ENCODE results near the gene RNF213.

Gene RNF213

DNA sequence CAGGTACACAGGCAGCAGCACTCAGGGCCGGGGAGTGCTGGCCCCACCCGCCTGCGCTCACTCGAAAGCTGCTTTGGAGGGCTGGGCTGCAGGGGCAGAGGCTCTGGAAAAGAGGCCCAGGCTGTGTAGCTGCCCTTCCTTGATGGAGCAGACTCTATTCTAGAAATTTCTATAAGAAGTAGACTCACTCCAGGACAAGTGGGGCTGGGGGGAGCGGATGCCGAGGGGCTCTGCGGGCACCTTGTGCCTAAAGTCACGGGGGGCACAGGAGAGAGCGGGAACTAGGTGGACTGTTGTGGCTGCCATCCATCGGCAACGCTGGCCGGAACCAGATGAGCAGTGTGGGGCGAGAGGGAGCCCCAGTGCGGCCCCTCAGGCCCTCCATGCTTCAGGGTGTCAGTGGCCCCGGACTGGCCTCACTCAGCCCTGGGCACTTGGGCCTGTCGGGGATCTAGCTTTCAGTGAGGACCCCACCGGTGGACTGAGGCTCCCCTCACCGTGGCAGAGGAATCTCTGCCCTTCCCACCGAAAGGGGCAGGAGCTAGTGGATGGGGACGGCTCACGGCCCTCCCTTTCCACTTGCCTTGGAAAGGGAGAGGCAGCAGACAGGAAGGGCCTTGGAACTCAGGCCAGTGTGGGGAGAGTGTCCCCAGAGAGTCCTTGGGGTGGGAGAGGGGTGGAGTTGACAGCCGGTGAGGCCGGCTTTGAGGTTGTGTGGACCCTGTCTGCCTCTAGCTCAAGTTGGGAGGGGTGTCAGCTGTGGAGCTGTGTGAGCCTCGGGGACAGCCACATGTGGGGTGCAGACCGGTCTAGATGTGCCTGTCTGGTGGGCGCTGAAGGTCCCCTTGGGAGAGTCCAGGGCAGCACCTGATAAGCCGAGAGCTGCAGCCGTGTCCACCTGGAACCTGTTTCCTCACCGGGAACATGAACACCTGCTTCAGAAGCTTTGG is 170.9 kb downstream of the RNF213 start:
- no peak for TF ChIP-seq GATA2 (IDR thresholded peaks at IDR 0.05; ENCODE audit: low read depth, low read length)
- TF ChIP-seq GATA3 (IDR thresholded peaks at IDR 0.05; ENCODE audit: low read depth, low read length) = no peak

DNA sequence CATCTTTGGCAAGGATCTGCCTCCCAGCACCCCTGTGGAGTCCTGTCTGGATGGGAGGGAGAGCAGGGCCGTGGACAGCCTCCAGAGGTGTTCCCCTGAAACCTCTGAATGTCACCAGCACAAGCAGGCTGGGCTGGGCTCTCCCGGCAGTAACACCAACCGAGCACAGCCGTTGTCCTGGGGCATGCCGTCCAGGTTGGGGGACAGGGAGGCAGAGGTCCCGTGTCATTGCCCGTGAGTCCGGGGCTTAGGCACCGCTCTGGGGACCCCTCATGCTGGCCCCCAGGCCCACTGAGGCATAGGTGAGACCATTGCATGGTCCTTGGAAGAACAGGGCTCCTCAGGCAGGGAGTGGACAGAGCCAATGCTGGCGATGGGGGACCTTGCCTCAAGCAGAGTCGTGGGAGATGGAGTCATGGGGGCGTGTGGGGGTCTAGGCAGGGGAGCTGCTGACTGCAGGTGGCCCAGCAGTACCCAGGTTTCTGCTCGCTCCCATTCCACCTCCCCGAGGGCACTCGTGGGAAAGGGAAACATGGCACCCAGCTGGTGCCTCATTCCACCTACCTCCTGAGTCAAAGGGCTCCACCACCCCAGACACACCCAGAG is 171.8 kb downstream of the RNF213 start:
- TF ChIP-seq GATA3 (IDR thresholded peaks at IDR 0.05; ENCODE audit: low read depth, low read length) (no peak), GATA2 (IDR thresholded peaks at IDR 0.05; ENCODE audit: low read depth, low read length) (no peak)

DNA sequence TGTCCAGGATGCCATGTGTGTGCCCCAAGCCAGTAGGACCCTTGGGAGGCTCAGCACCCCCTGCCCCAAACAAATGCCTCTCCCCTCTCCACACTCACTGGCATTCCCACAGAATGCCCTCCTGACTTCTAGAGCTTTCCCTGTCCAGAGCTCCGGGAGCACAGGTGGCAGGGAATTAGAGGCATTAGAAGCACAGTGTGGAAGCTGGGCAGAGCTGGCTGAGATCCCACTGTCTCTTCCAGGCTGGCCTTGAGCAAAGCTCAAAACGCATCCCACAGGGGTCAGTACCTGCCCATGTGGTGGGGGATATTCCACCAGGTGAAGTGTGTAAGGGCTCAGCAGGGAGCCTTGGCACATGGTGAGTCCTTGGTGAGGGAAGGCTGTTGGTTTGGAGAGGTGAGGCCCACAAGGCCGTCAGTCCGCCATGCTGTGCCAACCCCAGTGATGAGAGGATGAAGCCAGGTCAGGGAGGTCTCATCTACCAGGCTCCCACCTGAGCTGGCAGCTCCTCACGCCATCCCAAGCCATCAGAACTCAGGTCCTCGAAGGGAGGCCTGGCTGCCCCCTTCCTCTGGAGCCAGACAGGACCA is 172.4 kb downstream of the RNF213 start:
- no peak for TF ChIP-seq GATA3 (IDR thresholded peaks at IDR 0.05; ENCODE audit: low read depth, low read length)
- TF ChIP-seq GATA2 (IDR thresholded peaks at IDR 0.05; ENCODE audit: low read depth, low read length) = no peak

DNA sequence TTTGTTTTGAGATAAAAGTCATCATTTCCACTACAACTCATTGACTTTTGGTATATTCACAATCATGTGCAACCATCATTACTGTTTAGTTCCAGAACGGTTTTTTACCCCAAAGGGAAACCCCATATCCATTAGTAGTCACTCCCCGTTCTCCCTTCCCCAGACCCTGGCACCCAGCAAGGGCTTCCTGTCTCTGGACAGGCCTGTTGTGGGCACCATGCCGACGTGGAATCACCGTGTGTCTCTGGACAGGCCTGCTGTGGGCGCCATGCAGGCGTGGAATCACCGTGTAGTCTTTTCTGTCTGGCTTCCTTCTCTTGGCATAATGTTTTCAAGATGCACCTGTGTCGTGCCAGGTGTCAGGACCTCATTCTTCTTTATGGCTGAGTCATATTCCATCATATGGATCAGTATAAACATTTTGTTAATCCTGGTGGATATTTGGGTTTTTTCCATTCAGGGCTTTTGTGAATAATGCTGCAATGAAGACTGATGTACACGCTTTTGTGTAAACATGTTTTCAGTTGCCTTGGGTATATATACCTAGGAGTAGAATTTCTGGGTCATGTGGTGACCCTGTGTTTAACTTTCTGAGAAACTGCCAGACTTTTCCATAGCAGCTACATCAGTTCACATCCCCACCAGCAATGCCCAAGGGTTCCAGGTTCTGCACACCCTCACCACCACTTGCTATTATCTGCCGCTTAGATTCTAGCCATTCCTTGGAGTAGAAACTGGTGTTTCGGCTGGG is 173.4 kb downstream of the RNF213 start:
- TF ChIP-seq GATA3 (IDR thresholded peaks at IDR 0.05; ENCODE audit: low read depth, low read length) (no peak), GATA2 (IDR thresholded peaks at IDR 0.05; ENCODE audit: low read depth, low read length) (no peak)

DNA sequence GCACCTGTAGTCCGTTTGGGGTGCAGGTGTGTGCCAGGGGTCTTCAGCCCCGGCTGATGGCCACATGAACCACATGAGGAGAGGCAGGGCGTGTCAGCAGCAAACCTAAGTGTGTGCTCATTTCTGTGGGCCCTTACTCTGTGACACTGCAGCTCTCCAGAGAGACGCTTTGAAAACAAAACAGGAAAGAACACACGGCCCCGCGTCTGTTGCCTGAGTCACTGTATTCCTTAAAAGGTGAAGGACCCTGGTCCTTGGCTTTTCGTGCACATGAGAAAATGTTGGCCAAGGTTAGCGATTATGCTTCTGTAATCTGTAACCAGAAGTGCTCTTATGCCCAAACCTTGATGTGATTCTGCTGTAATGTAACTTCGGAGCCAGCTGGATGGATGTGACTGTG is 176.9 kb downstream of the RNF213 start:
- no peak for TF ChIP-seq GATA3 (IDR thresholded peaks at IDR 0.05; ENCODE audit: low read depth, low read length)
- no peak for TF ChIP-seq GATA2 (IDR thresholded peaks at IDR 0.05; ENCODE audit: low read depth, low read length)

DNA sequence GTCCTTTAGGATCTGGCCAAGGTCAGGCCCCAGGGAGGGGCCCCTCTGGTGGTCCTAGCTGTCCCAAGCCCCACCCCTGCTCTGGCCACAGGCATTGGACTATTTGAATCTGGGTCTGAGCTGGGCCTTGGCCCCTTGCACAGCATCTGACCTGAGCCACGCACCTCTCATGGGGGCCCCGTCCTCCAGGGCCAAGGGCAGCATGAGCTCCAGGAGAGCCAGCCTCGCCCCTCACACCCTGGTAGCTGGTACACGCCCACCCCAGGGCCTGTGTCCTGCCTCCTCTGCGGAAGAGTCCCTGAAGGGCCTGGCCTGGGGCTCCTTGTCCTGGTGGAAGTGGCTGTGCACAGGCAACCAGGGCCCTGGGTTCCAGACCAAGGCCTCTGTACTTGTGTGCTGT is 178.2 kb downstream of the RNF213 start:
- TF ChIP-seq GATA3 (IDR thresholded peaks at IDR 0.05; ENCODE audit: low read depth, low read length) (no peak), GATA2 (IDR thresholded peaks at IDR 0.05; ENCODE audit: low read depth, low read length) (no peak)

DNA sequence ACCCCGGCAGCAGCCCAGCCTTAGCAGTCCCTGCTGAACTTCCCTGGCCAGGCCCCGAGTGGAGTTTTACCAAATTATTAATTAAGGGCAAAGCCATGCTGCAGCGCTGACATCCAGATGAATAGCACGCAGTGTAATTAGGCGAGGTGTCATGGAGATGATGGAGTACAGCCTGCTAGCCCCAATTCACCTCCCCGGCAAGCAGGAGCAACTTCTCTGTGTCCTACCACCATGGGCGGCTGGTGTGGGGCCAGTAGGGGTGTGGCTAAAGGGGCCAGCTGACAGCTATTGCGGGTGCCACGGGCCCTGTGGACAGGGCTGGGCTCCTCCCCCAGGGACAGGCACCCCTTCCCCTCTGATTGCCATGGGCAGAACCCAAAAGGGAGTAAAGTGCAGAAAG is 178.8 kb downstream of the RNF213 start:
- TF ChIP-seq GATA3 (IDR thresholded peaks at IDR 0.05; ENCODE audit: low read depth, low read length) = no peak
- no peak for TF ChIP-seq GATA2 (IDR thresholded peaks at IDR 0.05; ENCODE audit: low read depth, low read length)

DNA sequence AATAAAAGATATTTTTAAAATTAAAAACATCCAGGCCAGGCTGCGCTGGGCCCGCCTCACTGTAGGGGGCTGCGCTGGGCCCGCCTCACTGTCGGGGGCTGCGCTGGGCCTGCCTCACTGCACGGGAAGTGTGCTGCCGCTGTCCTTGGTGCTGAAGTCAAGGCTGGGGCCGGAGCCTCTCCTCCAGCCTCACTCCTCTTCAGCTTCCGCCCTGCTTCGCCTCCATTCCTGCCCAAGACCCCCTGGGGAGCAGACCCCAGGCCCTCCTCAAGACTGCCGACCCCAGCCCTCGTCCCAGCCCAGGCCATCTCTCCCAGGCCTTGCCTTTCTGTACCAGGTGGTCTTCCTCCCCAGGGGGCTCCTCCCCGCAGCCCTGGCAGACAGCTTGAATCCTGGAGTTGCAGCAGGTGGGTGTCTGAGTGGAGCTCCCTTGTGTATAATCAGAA is 180.5 kb downstream of the RNF213 start:
- TF ChIP-seq GATA3 (IDR thresholded peaks at IDR 0.05; ENCODE audit: low read depth, low read length) (no peak), GATA2 (IDR thresholded peaks at IDR 0.05; ENCODE audit: low read depth, low read length) (no peak)

DNA sequence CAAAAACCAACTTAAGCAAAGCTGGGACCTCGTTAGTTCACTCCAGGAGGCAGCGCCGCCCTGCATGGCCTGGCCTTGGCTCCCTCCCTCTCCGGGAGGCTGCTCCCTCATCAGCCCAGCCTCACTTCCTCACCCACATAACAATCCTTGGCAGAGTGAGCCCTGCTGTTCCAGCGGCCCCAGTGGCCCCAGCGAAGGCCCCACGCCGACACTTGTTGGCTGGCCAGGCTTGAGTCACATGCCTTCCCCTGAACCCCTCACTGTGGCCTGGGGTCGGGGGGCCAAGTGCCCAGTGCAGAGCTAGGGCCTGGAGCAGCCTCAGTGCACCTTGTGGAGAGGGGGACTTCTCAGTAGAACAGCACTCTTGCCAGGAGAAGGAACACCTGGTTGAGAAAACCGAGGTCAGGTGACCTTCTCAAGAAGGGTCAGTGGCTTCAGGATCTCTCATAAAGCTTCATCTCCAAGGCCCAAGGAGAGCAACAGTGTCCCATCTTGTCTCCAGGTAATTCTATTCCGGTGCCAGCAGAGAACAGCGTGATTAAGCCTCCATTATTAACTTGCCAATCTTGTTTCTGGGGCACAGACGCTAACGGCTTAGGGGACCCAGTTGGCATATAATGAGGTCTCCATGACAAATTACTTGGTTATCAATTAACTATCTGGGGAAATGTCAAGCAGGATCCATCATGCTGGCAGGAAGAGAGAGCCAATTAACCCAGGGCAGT is 181.1 kb downstream of the RNF213 start:
- TF ChIP-seq GATA2 (IDR thresholded peaks at IDR 0.05; ENCODE audit: low read depth, low read length) (no peak), GATA3 (IDR thresholded peaks at IDR 0.05; ENCODE audit: low read depth, low read length) (no peak)

DNA sequence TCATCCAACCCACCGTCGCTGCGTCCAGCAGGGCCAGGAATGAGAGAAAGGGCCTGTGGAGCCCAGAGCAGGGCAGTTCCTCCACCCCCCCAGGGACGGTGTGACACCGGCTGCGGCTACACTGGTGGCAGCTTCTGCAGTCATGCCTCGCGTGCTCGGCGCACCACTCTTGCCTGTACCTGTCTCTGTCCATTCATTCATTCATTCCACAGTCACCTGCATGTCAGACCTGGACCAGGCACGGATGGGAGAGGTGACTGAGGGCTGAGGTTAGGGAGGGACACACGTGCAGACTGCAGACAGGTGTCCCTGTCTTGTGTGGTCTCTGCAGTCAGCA is 181.6 kb downstream of the RNF213 start:
- TF ChIP-seq GATA3 (IDR thresholded peaks at IDR 0.05; ENCODE audit: low read depth, low read length) = no peak
- TF ChIP-seq GATA2 (IDR thresholded peaks at IDR 0.05; ENCODE audit: low read depth, low read length) = no peak

DNA sequence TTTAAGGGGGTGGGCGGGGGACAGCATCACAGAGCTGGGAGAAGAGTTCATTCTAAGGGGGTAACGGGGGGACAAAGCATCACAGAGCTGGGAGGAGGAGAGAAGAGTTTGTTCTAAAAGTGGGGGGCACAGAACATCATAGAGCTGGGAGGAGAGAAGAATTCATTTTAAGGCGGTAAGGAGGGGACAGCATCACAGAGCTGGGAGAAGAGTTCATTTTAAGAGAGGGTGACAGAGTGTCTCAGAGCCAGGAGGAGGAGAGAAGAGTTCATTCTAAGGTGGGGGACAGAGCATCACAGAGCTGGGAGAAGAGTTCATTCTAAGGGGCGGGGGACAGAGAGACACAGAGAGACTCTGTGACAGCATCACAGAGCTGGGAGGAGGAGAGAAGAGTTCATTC is 182.1 kb downstream of the RNF213 start:
- TF ChIP-seq GATA3 (IDR thresholded peaks at IDR 0.05; ENCODE audit: low read depth, low read length) = no peak
- no peak for TF ChIP-seq GATA2 (IDR thresholded peaks at IDR 0.05; ENCODE audit: low read depth, low read length)

DNA sequence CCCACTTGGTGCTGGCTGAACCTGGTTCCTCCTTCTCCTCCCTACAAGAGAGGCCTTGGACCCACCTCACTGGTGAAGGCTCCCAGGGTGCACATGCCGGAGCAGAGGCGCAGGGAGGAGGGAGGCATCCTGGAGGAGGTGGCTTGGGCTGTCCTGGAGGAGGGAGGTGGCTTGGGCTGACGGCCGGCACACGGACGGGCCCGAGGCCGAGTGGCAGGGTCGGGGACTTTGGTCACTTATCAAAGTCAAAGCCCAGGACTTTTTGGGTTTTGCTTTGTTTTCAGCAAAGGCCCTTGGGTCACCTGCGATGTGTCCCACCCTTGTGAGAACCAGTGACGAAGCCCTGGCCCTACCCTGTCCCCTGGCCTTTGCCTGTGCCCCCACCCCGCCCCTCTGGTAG is 182.8 kb downstream of the RNF213 start:
- no peak for TF ChIP-seq GATA3 (IDR thresholded peaks at IDR 0.05; ENCODE audit: low read depth, low read length)
- no peak for TF ChIP-seq GATA2 (IDR thresholded peaks at IDR 0.05; ENCODE audit: low read depth, low read length)

DNA sequence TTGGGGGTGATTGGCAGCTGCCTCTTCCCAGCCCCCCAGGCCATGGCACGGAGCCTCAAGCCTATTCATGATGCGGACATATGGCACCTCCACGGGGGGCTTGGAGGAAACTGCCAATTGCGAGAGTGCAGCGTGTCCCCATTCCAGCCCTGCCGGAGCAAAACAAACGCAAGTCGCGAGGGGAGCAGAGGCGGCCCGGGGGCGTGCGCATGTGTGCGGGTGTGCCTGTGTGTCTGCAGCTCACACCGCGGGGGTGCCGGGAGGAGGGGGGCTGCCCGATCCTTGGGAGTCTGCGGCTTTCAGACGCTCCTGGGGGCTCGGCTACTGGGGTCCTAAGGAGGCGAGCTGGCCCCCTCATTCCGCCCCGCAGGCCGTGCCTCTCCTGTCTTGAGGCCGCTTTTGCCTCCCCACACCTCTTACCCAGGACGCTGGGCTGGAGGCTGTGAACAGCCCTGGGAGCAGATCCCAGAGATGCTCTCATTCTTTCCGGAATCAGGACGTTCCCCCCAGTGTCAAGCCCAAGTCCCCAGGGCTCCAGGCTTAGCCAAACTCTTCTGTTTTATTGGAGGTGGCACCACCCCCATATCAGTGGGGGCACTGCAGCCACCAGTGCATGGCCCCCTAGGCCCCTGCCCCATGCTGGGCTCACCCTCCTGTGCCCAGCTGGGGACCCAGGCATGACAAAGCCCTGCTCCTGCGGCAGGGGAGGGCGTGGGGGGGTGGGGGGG is 183.4 kb downstream of the RNF213 start:
- TF ChIP-seq GATA3 (IDR thresholded peaks at IDR 0.05; ENCODE audit: low read depth, low read length) = no peak
- no peak for TF ChIP-seq GATA2 (IDR thresholded peaks at IDR 0.05; ENCODE audit: low read depth, low read length)
